Measurements from ENCODE around the gene PDE4D.

DNA sequence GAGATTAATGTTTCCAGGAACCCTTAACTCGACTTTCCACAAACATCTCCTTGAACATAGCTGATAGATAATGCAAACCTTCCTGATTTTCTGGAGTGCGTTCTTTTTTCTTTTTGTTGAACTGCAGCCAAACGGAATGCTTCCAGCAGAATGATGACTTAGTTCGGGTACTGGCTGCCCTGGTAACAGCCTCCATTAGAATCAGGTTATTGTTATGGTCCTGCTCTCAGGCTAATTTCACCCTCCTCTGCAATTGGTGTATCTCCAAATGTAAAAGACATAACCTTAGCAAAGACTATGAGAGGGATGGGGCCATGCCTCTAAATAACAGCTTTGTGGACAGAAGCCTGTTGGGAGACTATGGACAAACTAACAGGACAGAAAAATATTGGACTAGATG, 116.5 kb downstream of the PDE4D start:
- TF ChIP-seq, protein P1, sequence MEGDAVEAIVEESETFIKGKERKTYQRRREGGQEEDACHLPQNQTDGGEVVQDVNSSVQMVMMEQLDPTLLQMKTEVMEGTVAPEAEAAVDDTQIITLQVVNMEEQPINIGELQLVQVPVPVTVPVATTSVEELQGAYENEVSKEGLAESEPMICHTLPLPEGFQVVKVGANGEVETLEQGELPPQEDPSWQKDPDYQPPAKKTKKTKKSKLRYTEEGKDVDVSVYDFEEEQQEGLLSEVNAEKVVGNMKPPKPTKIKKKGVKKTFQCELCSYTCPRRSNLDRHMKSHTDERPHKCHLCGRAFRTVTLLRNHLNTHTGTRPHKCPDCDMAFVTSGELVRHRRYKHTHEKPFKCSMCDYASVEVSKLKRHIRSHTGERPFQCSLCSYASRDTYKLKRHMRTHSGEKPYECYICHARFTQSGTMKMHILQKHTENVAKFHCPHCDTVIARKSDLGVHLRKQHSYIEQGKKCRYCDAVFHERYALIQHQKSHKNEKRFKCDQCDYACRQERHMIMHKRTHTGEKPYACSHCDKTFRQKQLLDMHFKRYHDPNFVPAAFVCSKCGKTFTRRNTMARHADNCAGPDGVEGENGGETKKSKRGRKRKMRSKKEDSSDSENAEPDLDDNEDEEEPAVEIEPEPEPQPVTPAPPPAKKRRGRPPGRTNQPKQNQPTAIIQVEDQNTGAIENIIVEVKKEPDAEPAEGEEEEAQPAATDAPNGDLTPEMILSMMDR (IDR thresholded peaks at IDR 0.05): no peak
- TF ChIP-seq POLR2A (IDR thresholded peaks at IDR 0.05): no peak

All from esophagus squamous epithelium (tissue), 4 donors.